ENCODE data around the gene AGBL5. TPM values are rescaled to one million over a fixed set of nuclear protein-coding genes. Genes with fewer than 3 reads are reported as not detected.
A peak's percentile ranks its signal among the peaks of the same experiment; 100 is the strongest.

The AGBL5 gene
- total and polyA plus RNA-seq, 2 of the 13 experiments (the other 11 are each of a cell fraction or from before 2014, with no cell fraction given) = 55.9 to 73.3 TPM

DNA sequence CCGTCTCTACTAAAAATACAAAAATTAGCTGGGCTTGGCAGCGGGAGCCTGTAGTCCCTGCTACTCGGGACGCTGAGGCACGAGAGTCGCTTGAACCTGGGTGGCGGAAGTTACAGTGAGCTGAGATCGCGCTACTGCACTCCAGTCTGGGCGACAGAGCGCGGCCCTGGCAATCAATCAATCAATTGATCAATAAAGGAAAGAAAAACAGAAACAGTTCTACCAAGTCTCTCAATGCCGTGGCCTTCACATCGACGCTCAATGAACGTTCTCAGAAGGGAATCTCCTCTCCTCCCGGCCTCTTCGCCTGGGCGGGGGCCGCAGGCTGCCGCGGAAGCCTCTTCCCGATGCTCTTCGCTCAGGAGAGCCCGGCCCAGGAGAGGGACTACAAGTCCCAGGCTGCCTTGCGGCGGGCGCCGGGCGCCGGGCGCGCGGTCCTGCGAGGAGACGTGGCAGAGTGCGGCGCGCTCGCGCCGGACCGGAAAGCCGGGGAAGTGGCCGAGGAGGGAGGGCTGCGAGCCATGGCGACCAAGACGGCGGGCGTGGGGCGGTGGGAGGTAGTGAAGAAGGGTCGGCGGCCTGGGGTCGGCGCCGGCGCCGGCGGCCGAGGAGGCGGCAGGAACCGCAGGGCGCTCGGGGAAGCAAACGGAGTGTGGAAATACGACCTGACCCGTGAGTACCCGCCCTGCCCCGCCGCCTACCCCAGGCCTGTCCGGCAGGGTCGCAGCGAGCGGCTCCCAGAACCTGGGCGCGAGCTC lies 18.8 kb upstream of the AGBL5 start, which contains the start of gene TMEM214 (continued):
- TF ChIP-seq, protein P1, sequence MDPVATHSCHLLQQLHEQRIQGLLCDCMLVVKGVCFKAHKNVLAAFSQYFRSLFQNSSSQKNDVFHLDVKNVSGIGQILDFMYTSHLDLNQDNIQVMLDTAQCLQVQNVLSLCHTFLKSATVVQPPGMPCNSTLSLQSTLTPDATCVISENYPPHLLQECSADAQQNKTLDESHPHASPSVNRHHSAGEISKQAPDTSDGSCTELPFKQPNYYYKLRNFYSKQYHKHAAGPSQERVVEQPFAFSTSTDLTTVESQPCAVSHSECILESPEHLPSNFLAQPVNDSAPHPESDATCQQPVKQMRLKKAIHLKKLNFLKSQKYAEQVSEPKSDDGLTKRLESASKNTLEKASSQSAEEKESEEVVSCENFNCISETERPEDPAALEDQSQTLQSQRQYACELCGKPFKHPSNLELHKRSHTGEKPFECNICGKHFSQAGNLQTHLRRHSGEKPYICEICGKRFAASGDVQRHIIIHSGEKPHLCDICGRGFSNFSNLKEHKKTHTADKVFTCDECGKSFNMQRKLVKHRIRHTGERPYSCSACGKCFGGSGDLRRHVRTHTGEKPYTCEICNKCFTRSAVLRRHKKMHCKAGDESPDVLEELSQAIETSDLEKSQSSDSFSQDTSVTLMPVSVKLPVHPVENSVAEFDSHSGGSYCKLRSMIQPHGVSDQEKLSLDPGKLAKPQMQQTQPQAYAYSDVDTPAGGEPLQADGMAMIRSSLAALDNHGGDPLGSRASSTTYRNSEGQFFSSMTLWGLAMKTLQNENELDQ (CRISPR knock-in tag; IDR thresholded peaks at IDR 0.05; ENCODE audit: borderline replicate concordance) = no peak
- TF ChIP-seq CBX2 (IDR thresholded peaks at IDR 0.05; ENCODE audit: low read depth, low read length) = no peak
- TF ChIP-seq CBX2 (CRISPR knock-in tag; IDR thresholded peaks at IDR 0.05; ENCODE audit: low read depth) = no peak
- TF ChIP-seq NFATC3 (CRISPR knock-in tag; IDR thresholded peaks at IDR 0.05) = no peak
- TF ChIP-seq BCL6 (CRISPR knock-in tag; IDR thresholded peaks at IDR 0.05) = peak; percentile 22; the same call in 1 of the 2 replicates
- 0 out of 2 replicates have a peak, but pooled peaks have one; percentile 11 for TF ChIP-seq ZNF12 (CRISPR knock-in tag; IDR thresholded peaks at IDR 0.05)
- TF ChIP-seq ZNF143 (CRISPR knock-in tag; IDR thresholded peaks at IDR 0.05) = peak; percentile 95
- no peak for TF ChIP-seq PAF1 (CRISPR knock-in tag; IDR thresholded peaks at IDR 0.05)
- no peak for TF ChIP-seq ZNF207 (IDR thresholded peaks at IDR 0.05; ENCODE audit: borderline replicate concordance)
- peak; percentile 12 for TF ChIP-seq PITX1 (CRISPR knock-in tag; IDR thresholded peaks at IDR 0.05)
- TF ChIP-seq, protein P2, sequence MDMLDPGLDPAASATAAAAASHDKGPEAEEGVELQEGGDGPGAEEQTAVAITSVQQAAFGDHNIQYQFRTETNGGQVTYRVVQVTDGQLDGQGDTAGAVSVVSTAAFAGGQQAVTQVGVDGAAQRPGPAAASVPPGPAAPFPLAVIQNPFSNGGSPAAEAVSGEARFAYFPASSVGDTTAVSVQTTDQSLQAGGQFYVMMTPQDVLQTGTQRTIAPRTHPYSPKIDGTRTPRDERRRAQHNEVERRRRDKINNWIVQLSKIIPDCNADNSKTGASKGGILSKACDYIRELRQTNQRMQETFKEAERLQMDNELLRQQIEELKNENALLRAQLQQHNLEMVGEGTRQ (IDR thresholded peaks at IDR 0.05; ENCODE audit: low read depth, low read length) = no peak
- TF ChIP-seq, protein P2 (CRISPR knock-in tag; IDR thresholded peaks at IDR 0.05; ENCODE audit: borderline replicate concordance) = no peak
- TF ChIP-seq SNAI1 (CRISPR knock-in tag; IDR thresholded peaks at IDR 0.05; ENCODE audit: borderline replicate concordance) = no peak
- TF ChIP-seq ZNF784 (CRISPR knock-in tag; IDR thresholded peaks at IDR 0.05; ENCODE audit: borderline replicate concordance) = peak; percentile 66; the same call in 1 of the 2 replicates
- peak; percentile 81 for TF ChIP-seq TGIF2 (CRISPR knock-in tag; IDR thresholded peaks at IDR 0.05)
- TF ChIP-seq NAIF1 (CRISPR knock-in tag; IDR thresholded peaks at IDR 0.05; ENCODE audit: borderline replicate concordance) = 0 out of 2 replicates have a peak, but pooled peaks have one; percentile 12
- TF ChIP-seq ZBTB7A (CRISPR knock-in tag; IDR thresholded peaks at IDR 0.05) = peak; percentile 41
- TF ChIP-seq, protein P3, sequence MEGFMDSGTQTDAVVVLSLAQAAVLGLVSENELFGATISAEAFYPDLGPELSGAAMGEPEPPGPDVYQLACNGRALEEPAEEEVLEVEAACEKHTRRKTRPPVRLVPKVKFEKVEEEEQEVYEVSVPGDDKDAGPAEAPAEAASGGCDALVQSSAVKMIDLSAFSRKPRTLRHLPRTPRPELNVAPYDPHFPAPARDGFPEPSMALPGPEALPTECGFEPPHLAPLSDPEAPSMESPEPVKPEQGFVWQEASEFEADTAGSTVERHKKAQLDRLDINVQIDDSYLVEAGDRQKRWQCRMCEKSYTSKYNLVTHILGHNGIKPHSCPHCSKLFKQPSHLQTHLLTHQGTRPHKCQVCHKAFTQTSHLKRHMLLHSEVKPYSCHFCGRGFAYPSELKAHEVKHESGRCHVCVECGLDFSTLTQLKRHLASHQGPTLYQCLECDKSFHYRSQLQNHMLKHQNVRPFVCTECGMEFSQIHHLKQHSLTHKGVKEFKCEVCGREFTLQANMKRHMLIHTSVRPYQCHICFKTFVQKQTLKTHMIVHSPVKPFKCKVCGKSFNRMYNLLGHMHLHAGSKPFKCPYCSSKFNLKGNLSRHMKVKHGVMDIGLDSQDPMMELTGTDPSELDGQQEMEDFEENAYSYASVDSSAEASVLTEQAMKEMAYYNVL (CRISPR knock-in tag; IDR thresholded peaks at IDR 0.05; ENCODE audit: borderline replicate concordance) = peak; percentile 50; the same call in 1 of the 2 replicates
- TF ChIP-seq, protein P4, sequence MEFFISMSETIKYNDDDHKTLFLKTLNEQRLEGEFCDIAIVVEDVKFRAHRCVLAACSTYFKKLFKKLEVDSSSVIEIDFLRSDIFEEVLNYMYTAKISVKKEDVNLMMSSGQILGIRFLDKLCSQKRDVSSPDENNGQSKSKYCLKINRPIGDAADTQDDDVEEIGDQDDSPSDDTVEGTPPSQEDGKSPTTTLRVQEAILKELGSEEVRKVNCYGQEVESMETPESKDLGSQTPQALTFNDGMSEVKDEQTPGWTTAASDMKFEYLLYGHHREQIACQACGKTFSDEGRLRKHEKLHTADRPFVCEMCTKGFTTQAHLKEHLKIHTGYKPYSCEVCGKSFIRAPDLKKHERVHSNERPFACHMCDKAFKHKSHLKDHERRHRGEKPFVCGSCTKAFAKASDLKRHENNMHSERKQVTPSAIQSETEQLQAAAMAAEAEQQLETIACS (CRISPR knock-in tag; IDR thresholded peaks at IDR 0.05) = peak; percentile 99
- no peak for TF ChIP-seq CREB1 (IDR thresholded peaks at IDR 0.05)
- TF ChIP-seq CREB1 (CRISPR knock-in tag; IDR thresholded peaks at IDR 0.05) = peak; percentile 25; the same call in 1 of the 2 replicates

All from HepG2 (cell line).